Measurements from ENCODE around the gene ATP5PD. TPM values are rescaled to one million over a fixed set of nuclear protein-coding genes. Genes with fewer than 3 reads are reported as not detected.

The ATP5PD gene
- total RNA-seq, 1 experiment from 2014 or later: 289 TPM

- no peak for DNase-seq
- H3K27ac Mint-ChIP-seq (ENCODE audit: unreplicated experiment): peak overlapping the region; percentile 84
- H3K9me3 Mint-ChIP-seq (ENCODE audit: low read depth, unreplicated experiment): no peaks in the 10 kb centered on the region
- TSS peak; percentile 95 for BruUV-seq (replicated peaks)
- intact Hi-C loops (cut with micrococcal nuclease; ENCODE audit: unreplicated experiment): loop anchor here (2.0 kb wide), 1 partner anchor 18 kb away; no protein-coding TSS in a partner anchor
- H3K27me3 Mint-ChIP-seq (ENCODE audit: unreplicated experiment): no peaks in the 10 kb centered on the region
- no peak for TF ChIP-seq CTCF (IDR thresholded peaks at IDR 0.05; ENCODE audit: unreplicated experiment)
- CTCF ChIA-PET: interaction anchor here (0.6 to 2.4 kb wide), 8 partner anchors 9 to 87 kb away, joined by 3 to 17 read pairs (median 6); partner anchors contain the start of genes ARMC7 and SLC16A5
- H3K36me3 Mint-ChIP-seq (ENCODE audit: insufficient read depth, unreplicated experiment): peaks cover 25% of the 10 kb centered on the region
- H3K4me3 Mint-ChIP-seq (ENCODE audit: low read depth, unreplicated experiment): peak overlapping the region; percentile 38
- peaks cover 32% of the 10 kb centered on the region for H3K4me1 Mint-ChIP-seq (ENCODE audit: low read depth, unreplicated experiment)
Observed at GRCh38 chr17:75079023-75079373, 32.2 kb upstream of the ATP5PD start.

- no peak for TF ChIP-seq CTCF (IDR thresholded peaks at IDR 0.05; ENCODE audit: unreplicated experiment)
- peaks cover 22% of the 10 kb centered on the region for H3K36me3 Mint-ChIP-seq (ENCODE audit: insufficient read depth, unreplicated experiment)
- BruUV-seq (replicated peaks): TSS peak; percentile 51
- intact Hi-C loops (cut with micrococcal nuclease; ENCODE audit: unreplicated experiment): loop anchor here (2.0 kb wide), 1 partner anchor 18 kb away; no protein-coding TSS in a partner anchor
- no peaks in the 10 kb centered on the region for H3K27me3 Mint-ChIP-seq (ENCODE audit: unreplicated experiment)
- no peaks in the 10 kb centered on the region for H3K9me3 Mint-ChIP-seq (ENCODE audit: low read depth, unreplicated experiment)
- peak overlapping the region; percentile 84 for H3K27ac Mint-ChIP-seq (ENCODE audit: unreplicated experiment)
- peaks cover 27% of the 10 kb centered on the region for H3K4me1 Mint-ChIP-seq (ENCODE audit: low read depth, unreplicated experiment)
- CTCF ChIA-PET: interaction anchor here (0.6 to 2.4 kb wide), 9 partner anchors 8 to 86 kb away, joined by 3 to 17 read pairs (median 6); partner anchors contain the start of genes ARMC7 and SLC16A5
- peak; percentile 76 for DNase-seq
- H3K4me3 Mint-ChIP-seq (ENCODE audit: low read depth, unreplicated experiment): peak overlapping the region; percentile 38
Observed at GRCh38 chr17:75078284-75079022, 31.7 kb upstream of the ATP5PD start.

GRCh38 chr17:75077496-75078283, 30.9 kb upstream of the ATP5PD start:
- Mint-ChIP-seq H3K27ac (ENCODE audit: unreplicated experiment) (peak overlapping the region; percentile 84), H3K4me1 (ENCODE audit: low read depth, unreplicated experiment) (peaks cover 23% of the 10 kb centered on the region), H3K36me3 (ENCODE audit: insufficient read depth, unreplicated experiment) (peaks cover 21% of the 10 kb centered on the region), H3K4me3 (ENCODE audit: low read depth, unreplicated experiment) (peak overlapping the region; percentile 66), H3K27me3 (ENCODE audit: unreplicated experiment) (no peaks in the 10 kb centered on the region), H3K9me3 (ENCODE audit: low read depth, unreplicated experiment) (no peaks in the 10 kb centered on the region)
- BruUV-seq (replicated peaks): no TSS peak
- CTCF ChIA-PET: interaction anchor here (0.9 to 2.4 kb wide), 8 partner anchors 8 to 36 kb away, joined by 3 to 17 read pairs (median 6); partner anchors contain the start of genes ARMC7 and SLC16A5
- DNase-seq: peak; percentile 71
- intact Hi-C loops (cut with micrococcal nuclease; ENCODE audit: unreplicated experiment): loop anchor here (2.0 kb wide), 1 partner anchor 19 kb away; no protein-coding TSS in a partner anchor
- TF ChIP-seq CTCF (IDR thresholded peaks at IDR 0.05; ENCODE audit: unreplicated experiment): no peak

GRCh38 chr17:75077072-75077495, 30.3 kb upstream of the ATP5PD start:
- no TSS peak for BruUV-seq (replicated peaks)
- H3K9me3 Mint-ChIP-seq (ENCODE audit: low read depth, unreplicated experiment): no peaks in the 10 kb centered on the region
- H3K4me1 Mint-ChIP-seq (ENCODE audit: low read depth, unreplicated experiment): peaks cover 17% of the 10 kb centered on the region
- peaks cover 18% of the 10 kb centered on the region for H3K36me3 Mint-ChIP-seq (ENCODE audit: insufficient read depth, unreplicated experiment)
- CTCF ChIA-PET: no interaction called here
- DNase-seq: peak; percentile 27
- peak overlapping the region; percentile 66 for H3K4me3 Mint-ChIP-seq (ENCODE audit: low read depth, unreplicated experiment)
- H3K27me3 Mint-ChIP-seq (ENCODE audit: unreplicated experiment): no peaks in the 10 kb centered on the region
- no peak for TF ChIP-seq CTCF (IDR thresholded peaks at IDR 0.05; ENCODE audit: unreplicated experiment)
- intact Hi-C loops (cut with micrococcal nuclease; ENCODE audit: unreplicated experiment): no loop called here
- H3K27ac Mint-ChIP-seq (ENCODE audit: unreplicated experiment): peak overlapping the region; percentile 84
